Large intestine (tissue), 3 donors: ENCODE data around the gene FCSK. TPM values are rescaled to one million over a fixed set of nuclear protein-coding genes. Genes with fewer than 3 reads are reported as not detected.

Experiments
- DNase-seq, 2 donors: peaks; one replicate each; pipeline versions ENCODE4 v3.0.0 to v3.0.0-alpha.2; 2013
- H3K27ac ChIP-seq: one replicate; pipeline ENCODE4 v1.5.1; 2013; ENCODE audit warnings: low read length
- H3K27me3 ChIP-seq: 2 replicates; pipeline ENCODE4 v1.6.1; 2013; ENCODE audit warnings: low read length; ENCODE audit not compliant: control insufficient read depth, insufficient read depth
- H3K36me3 ChIP-seq: 2 replicates; pipeline ENCODE4 v1.6.1; 2013; ENCODE audit warnings: low read length; ENCODE audit not compliant: control insufficient read depth, insufficient read depth
- H3K4me1 ChIP-seq: one replicate; pipeline ENCODE4 v1.6.1; 2013; ENCODE audit warnings: low read length; ENCODE audit not compliant: control insufficient read depth, insufficient read depth
- H3K4me3 ChIP-seq: one replicate; pipeline ENCODE4 v1.5.1; 2013; ENCODE audit warnings: low read length
- H3K9me3 ChIP-seq: one replicate; pipeline ENCODE4 v1.6.1; 2013; ENCODE audit warnings: mild to moderate bottlenecking, low read depth, low read length, moderate library complexity; ENCODE audit not compliant: control insufficient read depth
- WGBS: methylation state at CpG from one replicate; pipeline ENCODE4 v1.1.5; 2013; ENCODE audit warnings: low lambda C conversion rate; ENCODE audit not compliant: insufficient coverage; 5-methylcytosine and 5-hydroxymethylcytosine counted together
- polyA plus RNA-seq: library from polyadenylated mRNA; unstranded; fragments of 120-200 nt; gene quantifications from one replicate; pipeline ENCODE4 v1.2.1, GENCODE V29; 2013

FCSK gene
- polyA plus RNA-seq, 1 donor = 38.0 TPM

DNA sequence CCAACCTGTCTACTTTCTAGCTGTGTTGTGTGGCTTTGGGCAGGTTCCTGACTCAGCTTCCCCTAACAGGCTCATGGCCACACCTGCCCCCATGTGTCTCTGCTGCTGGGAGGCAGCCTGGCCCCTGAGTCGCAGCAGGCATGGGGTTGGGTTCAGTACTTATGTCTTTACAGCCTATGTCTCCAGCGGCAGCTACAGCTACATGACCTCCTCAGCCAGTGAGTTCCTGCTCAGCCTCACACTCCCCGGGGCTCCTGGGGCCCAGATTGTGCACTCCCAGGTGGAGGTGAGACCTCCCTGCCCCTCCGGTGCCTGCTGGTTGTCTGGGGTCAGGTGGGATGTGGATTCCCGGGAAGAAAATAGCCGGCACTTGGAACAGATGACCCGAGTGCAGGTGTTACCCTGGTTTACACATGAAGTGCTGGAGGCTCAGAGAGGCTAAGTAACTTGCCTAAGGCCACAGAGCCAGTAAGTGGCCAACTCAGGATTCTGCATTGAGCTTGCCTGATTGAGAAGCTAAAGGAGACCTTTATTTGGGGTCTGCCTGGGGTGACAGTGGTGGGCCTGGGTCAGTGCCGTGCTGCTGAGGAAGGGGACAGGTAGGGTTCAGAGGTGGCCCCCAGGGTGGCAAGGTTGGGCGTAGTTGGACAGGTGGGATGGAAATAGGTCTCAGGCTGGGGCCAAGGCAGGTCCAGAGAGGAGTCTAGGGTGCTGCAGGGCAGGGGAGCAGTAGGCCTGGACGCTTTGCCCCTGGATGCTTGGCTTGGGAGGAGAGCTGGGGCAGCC lies 15.9 kb downstream of the FCSK start:
- Histone ChIP-seq H3K36me3 (peaks cover 75% of the 10 kb centered on the region), H3K27ac (no peak overlapping the region), H3K27me3 (no peaks in the 10 kb centered on the region), H3K9me3 (no peaks in the 10 kb centered on the region), H3K4me1 (peaks cover 15% of the 10 kb centered on the region), H3K4me3 (no peak overlapping the region)
- no peak for DNase-seq
- WGBS = no CpG with 5 or more reads among the region's 10 CpGs

DNA sequence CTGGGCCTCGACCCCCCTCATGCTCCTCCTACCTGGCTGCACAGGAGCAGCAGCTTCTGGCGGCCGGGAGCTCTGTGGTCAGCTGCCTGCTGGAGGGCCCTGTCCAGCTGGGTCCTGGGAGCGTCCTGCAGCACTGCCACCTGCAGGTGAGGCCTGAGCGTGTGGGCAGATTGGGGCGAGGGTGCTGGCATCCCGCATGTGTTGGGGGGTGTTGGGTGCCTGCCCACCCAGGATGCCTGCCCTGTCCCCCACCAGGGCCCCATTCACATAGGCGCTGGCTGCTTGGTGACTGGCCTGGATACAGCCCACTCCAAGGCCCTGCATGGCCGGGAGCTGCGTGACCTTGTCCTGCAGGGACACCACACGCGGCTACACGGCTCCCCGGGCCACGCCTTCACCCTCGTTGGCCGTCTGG lies 16.5 kb downstream of the FCSK start:
- H3K36me3 ChIP-seq = peaks cover 79% of the 10 kb centered on the region

DNA sequence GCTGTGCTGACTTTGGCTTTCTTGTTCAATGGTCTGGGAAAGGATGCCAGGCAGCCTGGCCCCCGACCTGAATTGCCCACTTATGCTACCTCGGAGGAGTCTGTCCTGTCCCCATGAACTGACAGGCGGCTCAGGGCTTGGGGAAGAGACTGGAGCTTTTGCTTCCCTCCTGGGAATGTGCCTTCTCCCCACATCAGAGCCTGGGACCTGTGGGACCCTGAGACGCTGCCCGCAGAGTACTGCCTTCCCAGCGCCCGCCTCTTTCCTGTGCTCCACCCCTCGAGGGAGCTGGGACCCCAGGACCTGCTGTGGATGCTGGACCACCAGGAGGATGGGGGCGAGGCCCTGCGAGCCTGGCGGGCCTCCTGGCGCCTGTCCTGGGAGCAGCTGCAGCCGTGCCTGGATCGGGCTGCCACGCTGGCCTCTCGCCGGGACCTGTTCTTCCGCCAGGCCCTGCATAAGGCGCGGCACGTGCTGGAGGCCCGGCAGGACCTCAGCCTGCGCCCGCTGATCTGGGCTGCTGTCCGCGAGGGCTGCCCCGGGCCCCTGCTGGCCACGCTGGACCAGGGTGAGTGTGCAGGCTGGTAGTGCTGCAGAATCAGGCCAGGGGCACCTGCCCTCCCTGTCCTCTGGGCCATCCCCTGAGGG lies 18.5 kb downstream of the FCSK start:
- Histone ChIP-seq H3K4me3 (no peak overlapping the region), H3K9me3 (no peaks in the 10 kb centered on the region), H3K27me3 (no peaks in the 10 kb centered on the region), H3K4me1 (no peaks in the 10 kb centered on the region), H3K36me3 (peaks cover 76% of the 10 kb centered on the region), H3K27ac (no peak overlapping the region)
- no peak for DNase-seq
- no CpG with 5 or more reads among the region's 28 CpGs for WGBS

More for the DNA sequence above, 16.5 kb downstream of the FCSK start:
- H3K4me3 ChIP-seq = no peak overlapping the region
- WGBS = no CpG with 5 or more reads among the region's 17 CpGs
- peaks cover 14% of the 10 kb centered on the region for H3K4me1 ChIP-seq
- DNase-seq = no peak
- H3K27ac ChIP-seq = no peak overlapping the region
- H3K9me3 ChIP-seq = no peaks in the 10 kb centered on the region
- no peaks in the 10 kb centered on the region for H3K27me3 ChIP-seq

DNA sequence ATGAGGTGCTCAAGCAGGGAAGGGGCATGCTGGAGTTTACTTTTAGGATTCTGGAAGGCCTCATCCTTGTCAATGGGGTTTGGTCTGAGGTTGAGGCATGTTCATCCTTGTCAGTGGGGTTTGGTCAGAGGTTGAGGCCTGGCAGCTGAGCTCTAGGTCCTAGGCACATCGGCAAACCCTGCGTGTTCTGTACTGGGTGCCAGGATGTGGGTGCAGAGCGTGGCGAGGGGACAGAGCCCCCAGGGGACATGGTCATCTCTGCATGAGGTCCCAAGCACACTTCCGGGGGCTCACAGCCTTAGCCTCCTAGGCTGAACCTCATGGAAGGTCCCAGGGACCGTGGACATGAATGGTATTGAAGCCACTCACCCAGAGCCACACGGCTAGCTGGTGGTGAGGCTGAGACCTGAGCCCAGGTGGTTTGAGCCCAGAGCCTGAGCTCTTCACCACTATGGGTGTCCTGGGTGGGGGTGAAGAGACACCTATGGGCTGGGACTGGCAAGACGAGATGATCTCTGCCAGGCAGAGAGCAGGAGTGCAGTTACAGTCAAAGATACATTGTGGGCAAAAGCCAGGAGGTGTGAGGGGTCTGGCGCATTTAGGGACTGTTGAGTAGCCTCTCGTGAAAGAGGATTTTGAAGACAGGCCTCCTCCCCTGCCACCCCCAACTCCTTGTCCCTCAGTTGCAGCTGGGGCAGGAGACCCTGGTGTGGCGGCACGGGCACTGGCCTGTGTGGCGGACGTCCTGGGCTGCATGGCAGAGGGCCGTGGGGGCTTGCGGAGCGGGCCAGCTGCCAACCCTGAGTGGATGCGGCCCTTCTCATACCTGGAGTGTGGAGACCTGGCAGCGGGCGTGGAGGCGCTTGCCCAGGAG lies 19.3 kb downstream of the FCSK start:
- Histone ChIP-seq H3K36me3 (peaks cover 81% of the 10 kb centered on the region), H3K4me3 (no peak overlapping the region), H3K27me3 (no peaks in the 10 kb centered on the region), H3K9me3 (no peaks in the 10 kb centered on the region), H3K27ac (no peak overlapping the region), H3K4me1 (no peaks in the 10 kb centered on the region)
- no peak for DNase-seq
- no CpG with 5 or more reads among the region's 21 CpGs for WGBS

GRCh38 chr16:70474320-70475053 lies 20.1 kb downstream of the FCSK start:
- no CpG with 5 or more reads among the region's 22 CpGs for WGBS
- no peak overlapping the region for H3K27ac ChIP-seq
- H3K9me3 ChIP-seq = no peaks in the 10 kb centered on the region
- peaks cover 84% of the 10 kb centered on the region for H3K36me3 ChIP-seq
- no peak for DNase-seq
- no peak overlapping the region for H3K4me3 ChIP-seq
- no peaks in the 10 kb centered on the region for H3K27me3 ChIP-seq
- H3K4me1 ChIP-seq = no peaks in the 10 kb centered on the region

GRCh38 chr16:70475054-70475871 lies 20.9 kb downstream of the FCSK start:
- no peaks in the 10 kb centered on the region for H3K9me3 ChIP-seq
- H3K27ac ChIP-seq = no peak overlapping the region
- no peaks in the 10 kb centered on the region for H3K27me3 ChIP-seq
- no peaks in the 10 kb centered on the region for H3K4me1 ChIP-seq
- no CpG with 5 or more reads among the region's 24 CpGs for WGBS
- DNase-seq = no peak
- H3K36me3 ChIP-seq = peaks cover 88% of the 10 kb centered on the region
- H3K4me3 ChIP-seq = no peak overlapping the region

- DNase-seq = no peak
- no peaks in the 10 kb centered on the region for H3K27me3 ChIP-seq
- H3K4me3 ChIP-seq = no peak overlapping the region
- no peaks in the 10 kb centered on the region for H3K9me3 ChIP-seq
- H3K4me1 ChIP-seq = no peaks in the 10 kb centered on the region
- H3K36me3 ChIP-seq = peaks cover 89% of the 10 kb centered on the region
- no peak overlapping the region for H3K27ac ChIP-seq
- WGBS = 25% methylated on average over 1 of the region's 13 CpGs
Observed at GRCh38 chr16:70476272-70477020, 22.1 kb downstream of the FCSK start.

GRCh38 chr16:70478169-70478568 lies 23.8 kb downstream of the FCSK start:
- no peaks in the 10 kb centered on the region for H3K27me3 ChIP-seq
- no peaks in the 10 kb centered on the region for H3K9me3 ChIP-seq
- H3K27ac ChIP-seq = no peak overlapping the region
- no peaks in the 10 kb centered on the region for H3K4me1 ChIP-seq
- no peak for DNase-seq
- peaks cover 89% of the 10 kb centered on the region for H3K36me3 ChIP-seq
- WGBS = no CpG with 5 or more reads among the region's 8 CpGs
- H3K4me3 ChIP-seq = no peak overlapping the region

DNA sequence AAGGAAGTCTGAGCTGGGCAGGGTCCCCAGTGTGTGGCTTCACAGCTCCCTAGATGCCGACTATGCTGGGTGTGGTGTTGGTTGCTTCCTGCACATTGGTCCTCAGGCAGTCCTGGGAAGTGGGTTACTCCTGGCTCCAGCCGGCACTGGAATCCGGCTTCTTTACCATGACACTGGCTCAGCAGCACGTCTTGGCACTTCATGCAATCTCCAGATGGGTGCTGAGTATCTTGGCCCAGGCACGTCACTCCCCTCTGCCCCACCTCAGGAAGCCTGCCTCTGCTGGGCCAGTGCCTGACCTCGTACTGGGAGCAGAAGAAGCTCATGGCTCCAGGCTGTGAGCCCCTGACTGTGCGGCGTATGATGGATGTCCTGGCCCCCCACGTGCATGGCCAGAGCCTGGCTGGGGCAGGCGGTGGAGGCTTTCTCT lies 24.5 kb downstream of the FCSK start:
- WGBS = no CpG with 5 or more reads among the region's 10 CpGs
- Histone ChIP-seq H3K4me3 (no peak overlapping the region), H3K4me1 (no peaks in the 10 kb centered on the region), H3K27me3 (no peaks in the 10 kb centered on the region), H3K36me3 (peaks cover 89% of the 10 kb centered on the region), H3K27ac (no peak overlapping the region), H3K9me3 (no peaks in the 10 kb centered on the region)
- no peak for DNase-seq
